Sigmoid colon (tissue), 4 donors: ENCODE data around the gene TDRD9.

ENCODE experiments used
- EP300 ChIP-seq, 4 donors: sonication (generic); formaldehyde crosslinking; IDR thresholded peaks; one replicate each; pipeline ENCODE4 v1.6.1; 2017; ENCODE audit warnings: antibody characterized with exemption in 4 of 4
- POLR2A ChIP-seq, 2 donors: fragments of 450-650 bp; IDR thresholded peaks; one replicate each; pipeline ENCODE4 v1.6.1; 2016; ENCODE audit warnings: antibody characterized with exemption in 2 of 2, mild to moderate bottlenecking in 2 of 2, moderate library complexity in 2 of 2
- POLR2AphosphoS5 ChIP-seq, 4 donors: sonication (generic); formaldehyde crosslinking; IDR thresholded peaks; one replicate each; pipeline ENCODE4 v1.6.1; 2017; ENCODE audit warnings: antibody characterized with exemption in 4 of 4
- TF ChIP-seq, protein P1 (sequence below), 4 experiments: fragments of 450-650 bp in 3 of 4; fragments of 200-600 bp in 1 of 4; IDR thresholded peaks; one replicate each; pipeline ENCODE4 v1.5.1; 2016 to 2019; ENCODE audit warnings: antibody characterized with exemption in 4 of 4, mild to moderate bottlenecking in 3 of 4, moderate library complexity in 2 of 4

DNA sequence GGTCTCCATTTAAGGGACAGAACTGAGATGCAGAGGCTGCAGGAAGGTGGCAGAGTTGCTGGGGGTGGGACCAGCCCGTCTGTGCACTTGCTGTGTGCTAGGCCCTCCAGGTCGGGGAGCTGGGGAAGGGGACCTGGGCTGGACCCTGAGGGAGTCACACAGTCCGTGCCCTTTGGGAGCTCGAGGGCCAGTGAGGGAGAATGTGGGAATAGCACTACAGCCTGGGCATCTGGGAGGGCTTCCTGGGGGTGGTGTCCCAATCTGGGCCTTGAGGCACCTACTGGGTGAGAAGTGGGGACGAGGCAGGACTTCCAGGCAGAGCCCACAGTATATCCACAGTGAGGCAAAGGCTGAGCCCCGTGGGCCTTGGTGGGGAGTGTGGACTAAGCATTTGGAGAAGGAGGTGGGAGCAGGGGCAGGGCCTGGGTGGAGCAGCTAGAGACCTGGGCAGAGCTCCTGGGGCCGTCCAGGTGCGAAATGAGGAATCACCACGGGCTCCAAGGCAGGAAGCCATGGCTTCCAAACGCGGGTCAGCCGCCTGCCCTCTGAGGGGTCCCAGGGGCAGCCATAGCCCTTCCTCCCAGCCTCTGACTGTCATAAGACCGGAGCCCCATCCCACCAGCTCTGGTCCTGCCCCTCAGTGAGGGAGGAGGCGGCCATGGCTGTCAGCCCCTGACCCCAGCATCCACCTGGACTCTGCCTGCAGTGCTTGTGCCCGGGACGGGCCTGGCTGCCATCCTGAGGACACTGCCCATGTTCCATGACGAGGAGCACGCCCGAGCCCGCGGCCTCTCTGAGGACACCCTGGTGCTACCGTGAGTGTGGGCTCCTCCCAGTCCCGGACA is 163.9 kb downstream of the TDRD9 start:
- TF ChIP-seq POLR2A (IDR thresholded peaks at IDR 0.05), result no peak
- TF ChIP-seq, protein P1, sequence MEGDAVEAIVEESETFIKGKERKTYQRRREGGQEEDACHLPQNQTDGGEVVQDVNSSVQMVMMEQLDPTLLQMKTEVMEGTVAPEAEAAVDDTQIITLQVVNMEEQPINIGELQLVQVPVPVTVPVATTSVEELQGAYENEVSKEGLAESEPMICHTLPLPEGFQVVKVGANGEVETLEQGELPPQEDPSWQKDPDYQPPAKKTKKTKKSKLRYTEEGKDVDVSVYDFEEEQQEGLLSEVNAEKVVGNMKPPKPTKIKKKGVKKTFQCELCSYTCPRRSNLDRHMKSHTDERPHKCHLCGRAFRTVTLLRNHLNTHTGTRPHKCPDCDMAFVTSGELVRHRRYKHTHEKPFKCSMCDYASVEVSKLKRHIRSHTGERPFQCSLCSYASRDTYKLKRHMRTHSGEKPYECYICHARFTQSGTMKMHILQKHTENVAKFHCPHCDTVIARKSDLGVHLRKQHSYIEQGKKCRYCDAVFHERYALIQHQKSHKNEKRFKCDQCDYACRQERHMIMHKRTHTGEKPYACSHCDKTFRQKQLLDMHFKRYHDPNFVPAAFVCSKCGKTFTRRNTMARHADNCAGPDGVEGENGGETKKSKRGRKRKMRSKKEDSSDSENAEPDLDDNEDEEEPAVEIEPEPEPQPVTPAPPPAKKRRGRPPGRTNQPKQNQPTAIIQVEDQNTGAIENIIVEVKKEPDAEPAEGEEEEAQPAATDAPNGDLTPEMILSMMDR (IDR thresholded peaks at IDR 0.05), result no peak
- no peak for TF ChIP-seq POLR2AphosphoS5 (IDR thresholded peaks at IDR 0.05)
- TF ChIP-seq EP300 (IDR thresholded peaks at IDR 0.05), result no peak
